ENCODE data around the gene ZC3H12C. TPM values are rescaled to one million over a fixed set of nuclear protein-coding genes. Genes with fewer than 3 reads are reported as not detected.

ZC3H12C gene
- total and polyA plus RNA-seq, 10 of the 15 experiments (the other 5 are each of a cell fraction or from before 2014, with no cell fraction given), result 0.31 to 31.0 (median 3.7) TPM

DNA sequence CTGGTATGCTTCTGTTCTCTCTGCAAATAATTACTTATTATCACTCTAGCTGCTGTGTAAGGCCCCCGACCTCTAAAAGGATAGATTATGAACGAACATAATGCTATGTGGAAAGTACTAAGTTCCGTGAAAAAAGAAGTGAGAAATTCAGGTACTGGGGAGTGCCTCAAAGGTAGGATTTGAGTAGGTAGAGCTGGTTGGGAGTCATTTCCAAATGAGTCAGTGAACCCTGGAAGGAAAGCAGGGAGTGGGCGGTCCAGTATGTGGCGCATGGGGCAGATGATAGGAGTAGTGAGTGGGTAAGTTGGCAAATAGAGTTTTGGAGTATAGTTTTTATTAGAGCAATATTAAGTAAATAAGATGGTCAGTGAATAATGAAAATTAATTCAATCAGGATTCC lies 2.4 kb downstream of the ZC3H12C start (continued):
- TF ChIP-seq FOXK2 (IDR thresholded peaks at IDR 0.05), result no peak
- peak; percentile 31; the same call in 1 of the 2 replicates for TF ChIP-seq JUNB (IDR thresholded peaks at IDR 0.05)
- TF ChIP-seq NFXL1 (IDR thresholded peaks at IDR 0.05; ENCODE audit: borderline replicate concordance), result no peak
- TF ChIP-seq, protein P1, sequence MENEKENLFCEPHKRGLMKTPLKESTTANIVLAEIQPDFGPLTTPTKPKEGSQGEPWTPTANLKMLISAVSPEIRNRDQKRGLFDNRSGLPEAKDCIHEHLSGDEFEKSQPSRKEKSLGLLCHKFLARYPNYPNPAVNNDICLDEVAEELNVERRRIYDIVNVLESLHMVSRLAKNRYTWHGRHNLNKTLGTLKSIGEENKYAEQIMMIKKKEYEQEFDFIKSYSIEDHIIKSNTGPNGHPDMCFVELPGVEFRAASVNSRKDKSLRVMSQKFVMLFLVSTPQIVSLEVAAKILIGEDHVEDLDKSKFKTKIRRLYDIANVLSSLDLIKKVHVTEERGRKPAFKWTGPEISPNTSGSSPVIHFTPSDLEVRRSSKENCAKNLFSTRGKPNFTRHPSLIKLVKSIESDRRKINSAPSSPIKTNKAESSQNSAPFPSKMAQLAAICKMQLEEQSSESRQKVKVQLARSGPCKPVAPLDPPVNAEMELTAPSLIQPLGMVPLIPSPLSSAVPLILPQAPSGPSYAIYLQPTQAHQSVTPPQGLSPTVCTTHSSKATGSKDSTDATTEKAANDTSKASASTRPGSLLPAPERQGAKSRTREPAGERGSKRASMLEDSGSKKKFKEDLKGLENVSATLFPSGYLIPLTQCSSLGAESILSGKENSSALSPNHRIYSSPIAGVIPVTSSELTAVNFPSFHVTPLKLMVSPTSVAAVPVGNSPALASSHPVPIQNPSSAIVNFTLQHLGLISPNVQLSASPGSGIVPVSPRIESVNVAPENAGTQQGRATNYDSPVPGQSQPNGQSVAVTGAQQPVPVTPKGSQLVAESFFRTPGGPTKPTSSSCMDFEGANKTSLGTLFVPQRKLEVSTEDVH (IDR thresholded peaks at IDR 0.05; ENCODE audit: low read depth, partially characterized antibody), result no peak
- no peak for TF ChIP-seq BACH1 (IDR thresholded peaks at IDR 0.05; ENCODE audit: borderline replicate concordance)
- 0 out of 2 replicates have a peak, but pooled peaks have one; percentile 20 for TF ChIP-seq TAF1 (IDR thresholded peaks at IDR 0.05; ENCODE audit: borderline replicate concordance, low read depth, low read length)
- TF ChIP-seq POLR2AphosphoS5 (IDR thresholded peaks at IDR 0.05; ENCODE audit: low read length), result 0 out of 2 replicates have a peak, but pooled peaks have one; percentile 24
- TF ChIP-seq EZH2 (IDR thresholded peaks at IDR 0.05; ENCODE audit: borderline replicate concordance, control insufficient read depth, low read depth, low read length), result no peak
- peak; percentile 56; the same call in 1 of the 2 replicates for TF ChIP-seq POLR2AphosphoS2 (IDR thresholded peaks at IDR 0.05; ENCODE audit: low read depth, low read length)
- TF ChIP-seq NBN (IDR thresholded peaks at IDR 0.05), result 0 out of 2 replicates have a peak, but pooled peaks have one; percentile 16
- TF ChIP-seq, protein P2, sequence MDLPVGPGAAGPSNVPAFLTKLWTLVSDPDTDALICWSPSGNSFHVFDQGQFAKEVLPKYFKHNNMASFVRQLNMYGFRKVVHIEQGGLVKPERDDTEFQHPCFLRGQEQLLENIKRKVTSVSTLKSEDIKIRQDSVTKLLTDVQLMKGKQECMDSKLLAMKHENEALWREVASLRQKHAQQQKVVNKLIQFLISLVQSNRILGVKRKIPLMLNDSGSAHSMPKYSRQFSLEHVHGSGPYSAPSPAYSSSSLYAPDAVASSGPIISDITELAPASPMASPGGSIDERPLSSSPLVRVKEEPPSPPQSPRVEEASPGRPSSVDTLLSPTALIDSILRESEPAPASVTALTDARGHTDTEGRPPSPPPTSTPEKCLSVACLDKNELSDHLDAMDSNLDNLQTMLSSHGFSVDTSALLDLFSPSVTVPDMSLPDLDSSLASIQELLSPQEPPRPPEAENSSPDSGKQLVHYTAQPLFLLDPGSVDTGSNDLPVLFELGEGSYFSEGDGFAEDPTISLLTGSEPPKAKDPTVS (IDR thresholded peaks at IDR 0.05; ENCODE audit: low read depth, low read length), result no peak
- TF ChIP-seq, protein P3, sequence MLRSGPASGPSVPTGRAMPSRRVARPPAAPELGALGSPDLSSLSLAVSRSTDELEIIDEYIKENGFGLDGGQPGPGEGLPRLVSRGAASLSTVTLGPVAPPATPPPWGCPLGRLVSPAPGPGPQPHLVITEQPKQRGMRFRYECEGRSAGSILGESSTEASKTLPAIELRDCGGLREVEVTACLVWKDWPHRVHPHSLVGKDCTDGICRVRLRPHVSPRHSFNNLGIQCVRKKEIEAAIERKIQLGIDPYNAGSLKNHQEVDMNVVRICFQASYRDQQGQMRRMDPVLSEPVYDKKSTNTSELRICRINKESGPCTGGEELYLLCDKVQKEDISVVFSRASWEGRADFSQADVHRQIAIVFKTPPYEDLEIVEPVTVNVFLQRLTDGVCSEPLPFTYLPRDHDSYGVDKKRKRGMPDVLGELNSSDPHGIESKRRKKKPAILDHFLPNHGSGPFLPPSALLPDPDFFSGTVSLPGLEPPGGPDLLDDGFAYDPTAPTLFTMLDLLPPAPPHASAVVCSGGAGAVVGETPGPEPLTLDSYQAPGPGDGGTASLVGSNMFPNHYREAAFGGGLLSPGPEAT (IDR thresholded peaks at IDR 0.05; ENCODE audit: low read depth), result 0 out of 2 replicates have a peak, but pooled peaks have one; percentile 16
- no peak for TF ChIP-seq HDGF (IDR thresholded peaks at IDR 0.05)
- TF ChIP-seq LARP7 (IDR thresholded peaks at IDR 0.05), result no peak
- TF ChIP-seq ZNF207 (IDR thresholded peaks at IDR 0.05; ENCODE audit: borderline replicate concordance), result no peak
- TF ChIP-seq, protein P4, sequence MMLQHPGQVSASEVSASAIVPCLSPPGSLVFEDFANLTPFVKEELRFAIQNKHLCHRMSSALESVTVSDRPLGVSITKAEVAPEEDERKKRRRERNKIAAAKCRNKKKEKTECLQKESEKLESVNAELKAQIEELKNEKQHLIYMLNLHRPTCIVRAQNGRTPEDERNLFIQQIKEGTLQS (IDR thresholded peaks at IDR 0.05; ENCODE audit: borderline replicate concordance, extremely low read depth, low read depth, low read length), result no peak
- TF ChIP-seq CBFB (IDR thresholded peaks at IDR 0.05; ENCODE audit: low read depth), result no peak
- 0 out of 2 replicates have a peak, but pooled peaks have one; percentile 30 for TF ChIP-seq CHD2 (IDR thresholded peaks at IDR 0.05; ENCODE audit: borderline replicate concordance, low read depth, low read length)
- TF ChIP-seq IKZF2 (IDR thresholded peaks at IDR 0.05), result peak; percentile 40 to 49
- TF ChIP-seq, protein P5, sequence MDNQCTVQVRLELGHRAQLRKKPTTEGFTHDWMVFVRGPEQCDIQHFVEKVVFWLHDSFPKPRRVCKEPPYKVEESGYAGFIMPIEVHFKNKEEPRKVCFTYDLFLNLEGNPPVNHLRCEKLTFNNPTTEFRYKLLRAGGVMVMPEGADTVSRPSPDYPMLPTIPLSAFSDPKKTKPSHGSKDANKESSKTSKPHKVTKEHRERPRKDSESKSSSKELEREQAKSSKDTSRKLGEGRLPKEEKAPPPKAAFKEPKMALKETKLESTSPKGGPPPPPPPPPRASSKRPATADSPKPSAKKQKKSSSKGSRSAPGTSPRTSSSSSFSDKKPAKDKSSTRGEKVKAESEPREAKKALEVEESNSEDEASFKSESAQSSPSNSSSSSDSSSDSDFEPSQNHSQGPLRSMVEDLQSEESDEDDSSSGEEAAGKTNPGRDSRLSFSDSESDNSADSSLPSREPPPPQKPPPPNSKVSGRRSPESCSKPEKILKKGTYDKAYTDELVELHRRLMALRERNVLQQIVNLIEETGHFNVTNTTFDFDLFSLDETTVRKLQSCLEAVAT (IDR thresholded peaks at IDR 0.05), result peak; percentile 90
- no peak for TF ChIP-seq RUNX3 (IDR thresholded peaks at IDR 0.05; ENCODE audit: low read length)
